Neural crest cell (in vitro differentiated cells): ENCODE results near the gene PRRX2. TPM values are rescaled to one million over a fixed set of nuclear protein-coding genes. Genes with fewer than 3 reads are reported as not detected.
"Not testable (repeated sequence)": the region's sequence is repeated elsewhere in the genome, so short reads cannot be mapped to it uniquely, and the experiment has no call there.

Experiments used
- DNase-seq: peaks from one replicate; pipeline ENCODE4 v3.0.0; 2021; ENCODE audit warnings: low read depth, mixed read lengths, low spot score
- H3K27ac Mint-ChIP-seq: one replicate; pipeline ENCODE4 v1.8.0; 2021; ENCODE audit warnings: mild to moderate bottlenecking, mixed read lengths; ENCODE audit not compliant: unreplicated experiment
- H3K27me3 Mint-ChIP-seq: 2 replicates; pipeline ENCODE4 v1.8.0; 2021; ENCODE audit warnings: low read depth, mild to moderate bottlenecking, mixed read lengths
- H3K36me3 Mint-ChIP-seq: 2 replicates; pipeline ENCODE4 v1.8.0; 2021; ENCODE audit warnings: low read depth, mild to moderate bottlenecking, mixed read lengths
- H3K4me1 Mint-ChIP-seq: 2 replicates; pipeline ENCODE4 v1.8.0; 2021; ENCODE audit warnings: mixed read lengths
- H3K4me3 Mint-ChIP-seq: one replicate; pipeline ENCODE4 v1.8.0; 2021; ENCODE audit warnings: mild to moderate bottlenecking, mixed read lengths
- H3K9me3 Mint-ChIP-seq: 2 replicates; pipeline ENCODE4 v1.8.0; 2021; ENCODE audit warnings: mixed read lengths
- CTCF ChIP-seq: fragments of 200-600 bp; sonication (generic); conservative IDR thresholded peaks from 2 replicates; pipeline ENCODE4 v1.5.0; 2021; ENCODE audit warnings: antibody characterized with exemption, mild to moderate bottlenecking
- total RNA-seq: library from RNA; stranded (reverse); gene quantifications from 2 replicates; pipeline ENCODE4 v1.2.1, GENCODE V29; 2021

The PRRX2 gene
- total RNA-seq, 1 donor from 2014 or later: 0.65 TPM

DNA sequence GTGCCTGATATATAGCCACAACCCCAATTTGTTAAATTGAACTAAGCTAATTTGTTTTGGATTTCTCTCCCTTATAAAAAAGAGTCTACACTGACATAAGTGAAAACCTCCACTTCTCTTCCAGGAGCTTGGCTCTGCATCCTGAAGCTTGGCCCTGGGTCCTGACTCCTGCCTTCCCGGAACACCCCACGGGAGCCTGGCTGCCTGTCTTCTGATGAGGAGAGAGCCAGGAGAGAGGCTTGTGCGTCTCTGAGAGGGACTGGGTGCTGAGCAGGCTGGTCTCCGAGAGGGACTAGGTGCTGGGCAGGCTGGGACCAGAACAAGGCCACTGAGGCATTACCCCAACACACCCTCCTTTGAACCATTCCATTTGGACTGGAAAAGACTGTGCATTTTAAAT is 93.9 kb downstream of the PRRX2 start:
- TF ChIP-seq CTCF: no peak
- no peaks in the 10 kb centered on the region for H3K36me3 Mint-ChIP-seq
- peaks cover 14% of the 10 kb centered on the region for H3K4me1 Mint-ChIP-seq
- H3K4me3 Mint-ChIP-seq: no peak overlapping the region
- DNase-seq: no peak
- H3K9me3 Mint-ChIP-seq: no peaks in the 10 kb centered on the region
- no peak overlapping the region for H3K27ac Mint-ChIP-seq
- no peaks in the 10 kb centered on the region for H3K27me3 Mint-ChIP-seq

DNA sequence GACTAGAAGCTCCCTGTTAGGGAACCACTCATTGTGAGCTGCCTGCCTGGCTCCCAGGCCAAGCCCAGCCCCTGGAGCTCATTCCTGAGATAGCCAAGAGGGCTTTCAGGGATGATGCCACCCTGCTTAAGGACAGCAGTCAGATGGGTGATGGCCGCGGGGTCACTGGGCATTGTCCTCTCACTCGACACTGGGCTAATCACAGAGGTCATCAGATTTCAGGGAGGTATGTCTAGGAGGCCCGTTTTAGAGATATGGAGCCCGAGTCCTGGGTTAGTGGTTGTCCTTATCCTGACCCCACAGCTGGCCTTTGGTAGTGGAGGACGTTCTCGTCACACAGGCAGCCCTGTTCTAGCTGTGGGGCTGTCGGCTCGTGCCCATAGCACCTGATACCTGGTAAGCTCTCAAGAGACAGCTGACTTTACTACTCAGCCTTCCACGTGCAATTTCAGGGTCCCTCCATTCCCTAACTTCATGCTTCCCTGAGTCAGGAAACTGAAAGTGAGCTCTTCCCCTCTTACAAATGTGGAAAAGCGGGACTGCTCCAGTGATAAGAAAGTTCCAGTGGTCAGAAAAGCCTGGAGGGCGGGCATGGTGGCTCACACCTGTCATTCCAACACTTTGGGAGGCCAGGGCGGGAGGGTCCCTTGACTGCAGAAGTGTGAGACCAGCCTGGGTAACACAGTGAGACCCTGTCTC is 94.5 kb downstream of the PRRX2 start:
- TF ChIP-seq CTCF: no peak
- Mint-ChIP-seq H3K27ac (no peak overlapping the region), H3K27me3 (no peaks in the 10 kb centered on the region), H3K9me3 (no peaks in the 10 kb centered on the region), H3K4me1 (peaks cover 14% of the 10 kb centered on the region), H3K4me3 (no peak overlapping the region), H3K36me3 (no peaks in the 10 kb centered on the region)
- DNase-seq: no peak

GRCh38 chr9:129760784-129761183 is 95.3 kb downstream of the PRRX2 start:
- not testable (repeated sequence) for H3K4me3 Mint-ChIP-seq, H3K27ac Mint-ChIP-seq, H3K9me3 Mint-ChIP-seq, H3K36me3 Mint-ChIP-seq, H3K27me3 Mint-ChIP-seq, DNase-seq
- peaks cover 14% of the 10 kb centered on the region for H3K4me1 Mint-ChIP-seq

DNA sequence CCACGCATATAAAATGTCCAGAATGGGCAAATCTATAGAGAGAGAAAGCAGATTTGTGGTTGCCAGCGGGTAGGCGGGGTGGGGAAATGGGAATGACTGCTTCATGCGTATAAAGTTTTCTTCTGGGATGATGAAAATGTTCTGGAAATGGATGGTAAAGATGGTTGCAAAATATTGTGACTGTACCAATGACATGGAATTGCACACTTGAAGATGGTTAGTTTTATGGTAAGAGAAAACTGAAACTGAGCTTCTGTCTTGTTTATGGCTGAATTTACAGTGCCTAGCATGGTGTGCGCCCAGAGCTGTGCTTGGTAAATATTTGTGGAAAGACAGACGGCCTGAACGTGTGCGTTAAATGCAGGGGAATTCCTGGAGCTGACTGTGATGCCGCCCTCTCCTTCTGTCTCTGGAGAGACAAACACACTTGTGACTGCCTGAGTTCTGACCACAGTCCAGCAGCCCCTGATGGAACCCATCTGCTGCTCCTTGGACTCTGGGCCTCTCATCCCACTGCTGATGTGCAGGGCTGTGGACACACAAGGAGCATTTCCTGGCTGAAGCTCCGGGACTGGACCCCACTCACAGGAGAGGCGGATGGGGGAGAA is 96.0 kb downstream of the PRRX2 start:
- peaks cover 14% of the 10 kb centered on the region for H3K4me1 Mint-ChIP-seq
- no peaks in the 10 kb centered on the region for H3K9me3 Mint-ChIP-seq
- TF ChIP-seq CTCF: no peak
- no peak overlapping the region for H3K27ac Mint-ChIP-seq
- no peaks in the 10 kb centered on the region for H3K36me3 Mint-ChIP-seq
- H3K27me3 Mint-ChIP-seq: no peaks in the 10 kb centered on the region
- H3K4me3 Mint-ChIP-seq: no peak overlapping the region
- no peak for DNase-seq

DNA sequence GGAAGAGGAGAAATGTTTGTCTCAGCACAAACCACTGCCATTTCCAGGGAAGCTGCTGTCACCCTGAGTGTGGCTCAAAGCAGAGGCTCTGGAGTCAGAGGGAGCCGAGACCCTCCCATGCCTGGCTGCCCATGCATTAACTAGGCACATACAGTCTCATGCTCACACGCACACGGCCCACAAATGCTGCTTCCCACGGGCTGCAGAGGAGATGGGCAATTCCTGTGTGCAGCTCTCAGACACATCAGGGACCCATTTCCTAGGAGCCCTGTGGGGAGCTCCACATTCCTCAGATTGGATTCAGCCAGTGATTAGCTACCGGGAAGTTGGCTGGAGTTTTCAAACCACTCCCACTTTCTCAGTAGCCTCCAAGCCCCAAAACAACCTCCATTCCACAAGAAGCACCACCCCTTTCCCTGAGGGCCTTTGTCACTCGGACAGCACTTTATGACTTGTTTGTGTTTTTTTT is 96.5 kb downstream of the PRRX2 start:
- Mint-ChIP-seq H3K36me3 (no peaks in the 10 kb centered on the region), H3K27me3 (no peaks in the 10 kb centered on the region), H3K4me1 (peaks cover 12% of the 10 kb centered on the region), H3K9me3 (no peaks in the 10 kb centered on the region), H3K4me3 (no peak overlapping the region), H3K27ac (no peak overlapping the region)
- TF ChIP-seq CTCF: no peak
- DNase-seq: no peak

DNA sequence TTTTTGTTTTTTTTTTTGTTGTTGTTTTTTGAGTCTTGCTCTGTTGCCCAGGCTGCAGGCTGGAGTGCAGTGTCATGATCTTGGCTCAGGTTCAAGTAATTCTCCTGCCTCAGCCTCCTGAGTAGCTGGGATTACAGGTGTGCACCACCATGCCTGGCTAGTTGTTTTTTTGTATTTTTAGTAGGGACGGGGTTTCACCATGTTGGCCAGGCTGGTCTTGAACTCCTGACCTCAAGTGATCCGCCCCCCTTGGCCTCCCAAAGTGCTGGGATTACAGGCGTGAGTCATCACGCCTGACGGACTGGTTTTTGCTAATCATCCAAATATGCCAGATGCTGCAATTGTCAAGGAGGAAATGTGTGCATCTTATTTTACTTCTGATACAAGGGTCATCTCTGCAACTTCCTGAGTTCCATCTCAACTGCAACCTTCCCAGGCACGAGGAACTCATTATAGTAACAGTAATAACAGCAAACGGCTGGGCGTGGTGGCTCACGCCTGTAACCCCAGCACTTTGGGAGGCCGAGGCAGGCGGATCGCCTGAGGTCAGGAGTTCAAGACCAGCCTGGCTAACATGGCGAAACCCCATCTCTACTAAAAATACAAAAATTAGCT is 97.0 kb downstream of the PRRX2 start:
- not testable (repeated sequence) for H3K4me1 Mint-ChIP-seq, H3K4me3 Mint-ChIP-seq, H3K27ac Mint-ChIP-seq, DNase-seq, H3K9me3 Mint-ChIP-seq, H3K27me3 Mint-ChIP-seq, H3K36me3 Mint-ChIP-seq
